LoVo (cell line): ENCODE data around the gene SLC11A1.

Source experiments
- DNase-seq: peaks from one replicate; pipeline ENCODE4 v3.0.0-alpha.2; 2016; ENCODE audit warnings: low spot score

The SLC11A1 gene

DNA sequence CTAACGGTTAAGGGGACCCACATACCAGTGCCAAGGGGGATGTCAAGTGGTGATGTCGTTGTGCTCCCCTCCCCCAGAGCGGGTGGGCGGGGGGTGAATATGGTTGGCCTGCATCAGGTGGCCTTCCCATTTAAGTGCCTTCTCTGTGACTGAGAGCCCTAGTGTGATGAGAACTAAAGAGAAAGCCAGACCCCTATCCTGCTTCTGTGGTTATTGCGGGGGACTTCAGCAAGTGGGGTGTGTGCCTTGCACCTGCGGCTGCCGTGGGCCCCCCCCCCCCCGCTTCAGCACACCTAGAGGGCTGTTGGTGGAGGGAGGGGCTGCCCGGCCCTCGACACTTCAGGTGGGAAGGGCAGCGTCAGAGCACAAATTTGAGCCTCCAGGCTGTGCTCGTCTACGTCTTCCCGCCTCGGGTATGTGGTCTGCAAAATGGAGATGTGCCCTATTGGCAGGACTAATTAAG lies 23.7 kb downstream of the SLC11A1 start:
- no peak for DNase-seq

DNA sequence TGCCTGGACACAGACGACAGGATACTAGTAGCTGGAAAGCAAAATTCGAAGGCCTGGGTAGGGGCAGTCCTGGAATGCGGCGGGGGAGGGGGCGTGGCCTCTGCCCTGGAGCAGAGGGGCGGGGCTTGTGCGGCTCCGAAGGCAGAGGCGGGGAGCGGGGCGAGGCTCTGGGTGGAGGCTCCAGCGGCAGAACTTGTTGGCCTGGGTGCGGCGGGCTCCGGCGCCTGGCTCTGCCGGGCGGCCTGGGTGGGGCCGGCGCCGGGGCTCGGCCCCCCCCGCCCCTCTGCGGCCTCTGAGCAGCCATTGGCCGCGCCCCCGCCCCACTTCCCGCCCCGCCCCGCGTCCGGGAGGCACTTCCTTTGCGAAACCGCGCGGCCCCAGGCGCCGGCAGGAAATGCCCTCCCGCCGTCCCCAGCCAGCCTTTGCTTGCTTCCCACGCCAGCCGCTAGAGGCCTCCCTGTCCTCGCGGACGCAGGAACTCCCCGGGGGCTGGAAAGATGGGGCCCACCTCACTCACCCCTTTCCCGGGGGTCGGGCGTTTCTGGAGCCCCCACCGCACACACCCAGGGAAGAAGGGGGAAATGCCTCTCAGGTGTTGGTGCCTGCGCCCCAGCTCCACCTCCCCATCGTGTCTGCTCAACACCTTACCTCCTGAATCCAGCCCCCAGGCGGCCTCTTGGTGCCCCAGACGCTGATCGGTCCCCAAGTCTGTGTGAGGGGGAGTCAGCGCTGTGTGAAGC lies 24.3 kb downstream of the SLC11A1 start:
- peak; percentile 96 for DNase-seq

DNA sequence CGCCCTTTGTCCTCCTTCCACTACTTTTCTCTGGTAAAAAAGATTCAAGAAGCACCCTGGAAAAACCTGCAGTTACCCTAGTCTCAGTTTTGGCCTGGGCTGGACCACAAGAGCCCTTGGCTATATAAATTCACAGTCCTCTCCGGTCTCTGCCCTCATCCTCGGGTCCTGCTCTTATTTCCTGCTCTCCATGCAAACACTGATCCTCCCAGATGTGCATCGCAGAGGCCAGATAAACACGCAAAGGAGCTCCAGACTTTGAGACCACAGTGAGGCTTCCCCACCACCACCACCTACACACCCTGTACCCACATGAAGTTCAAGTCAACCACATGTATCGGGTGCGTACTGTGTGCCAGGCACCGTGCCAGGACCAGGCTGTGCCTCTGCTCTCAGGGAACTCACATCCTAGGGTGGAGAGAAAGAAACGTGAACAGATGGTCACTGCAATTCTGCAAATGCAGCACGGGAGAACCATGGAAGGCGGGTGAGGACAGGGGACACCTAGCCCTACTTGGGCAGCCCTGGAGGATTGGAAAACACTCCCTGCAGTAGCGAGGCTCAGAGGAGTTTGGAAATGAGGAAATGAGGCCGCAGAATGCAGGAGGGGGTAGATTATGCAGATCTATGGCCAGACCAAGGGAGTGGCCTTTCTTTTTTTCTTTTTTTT lies 25.0 kb downstream of the SLC11A1 start:
- peak; percentile 54 for DNase-seq

DNA sequence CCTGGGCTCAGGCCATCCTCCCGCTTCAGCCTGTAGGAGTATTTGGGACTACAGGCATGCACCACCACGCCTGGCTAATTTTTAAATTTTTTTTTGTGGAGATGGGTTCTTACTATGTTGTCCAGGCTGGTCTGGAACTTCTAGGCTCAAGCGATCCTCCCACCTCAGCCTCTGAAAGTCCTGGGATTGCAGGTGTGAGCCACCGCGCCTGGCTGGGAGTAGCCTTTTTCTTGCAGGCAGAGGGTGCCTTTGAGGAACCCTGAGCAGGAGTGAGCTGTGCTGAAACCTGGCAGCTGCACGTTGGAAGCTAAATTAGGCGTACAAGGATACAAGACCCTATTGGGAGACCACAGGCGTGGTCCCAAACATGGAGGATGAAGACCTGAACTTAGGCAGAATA lies 25.6 kb downstream of the SLC11A1 start:
- DNase-seq: no peak

DNA sequence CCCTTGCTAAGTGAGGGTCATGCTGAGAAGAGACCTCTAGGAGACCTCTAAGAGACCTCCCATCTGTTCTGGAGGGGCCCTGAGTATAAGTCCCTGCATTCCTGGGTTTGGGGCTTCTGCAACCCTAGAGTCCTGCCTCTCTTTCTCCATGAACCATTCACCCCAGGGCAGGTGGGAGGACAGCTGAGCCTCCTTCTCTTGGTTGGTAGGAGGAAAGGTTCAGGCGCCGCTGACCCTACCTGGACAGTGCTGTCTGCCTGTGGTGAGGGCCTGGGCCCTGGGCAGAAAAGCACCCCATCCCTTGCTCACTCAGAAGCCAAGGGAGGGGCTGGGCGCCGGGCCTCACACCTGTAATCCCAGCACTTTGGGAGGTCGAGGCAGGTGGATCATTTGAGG lies 36.2 kb downstream of the SLC11A1 start:
- no peak for DNase-seq

DNA sequence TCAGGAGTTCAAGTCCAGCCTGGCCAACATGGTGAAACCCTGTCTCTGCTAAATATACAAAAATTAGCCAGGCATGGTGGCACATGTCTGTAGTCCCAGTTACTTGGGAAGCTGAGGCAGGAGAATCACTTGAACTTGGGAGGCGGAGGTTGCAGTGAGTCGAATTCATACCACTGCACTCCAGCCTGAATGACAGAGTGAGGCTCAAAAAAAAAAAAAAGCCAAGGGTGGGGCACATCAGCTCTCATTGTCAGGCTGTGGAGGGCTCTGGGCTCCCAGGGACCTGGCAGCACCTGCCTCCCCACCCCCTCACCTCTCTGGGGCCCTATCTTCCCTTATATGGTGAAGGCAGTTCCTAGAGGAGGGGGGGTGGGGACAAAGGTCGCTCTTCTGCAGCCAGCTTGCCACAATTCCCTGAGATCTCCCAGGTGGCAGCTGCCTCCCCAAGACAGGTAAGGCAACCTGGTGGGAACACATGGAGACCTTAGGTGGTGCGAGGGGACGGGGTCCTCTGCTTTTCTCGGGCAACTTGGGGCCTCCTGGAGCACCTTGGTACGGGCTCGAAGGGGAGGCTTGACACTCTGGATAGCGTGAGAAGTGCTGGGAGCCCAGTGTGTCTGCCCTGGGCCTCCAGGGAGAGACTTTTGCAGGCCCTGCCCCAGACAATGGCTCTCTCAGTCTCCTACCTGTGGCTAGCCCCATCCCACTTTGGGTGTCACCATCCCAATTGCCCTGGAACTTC lies 36.8 kb downstream of the SLC11A1 start, which contains the start of gene VIL1:
Gene VIL1 (plus strand): TSS at position 407 of the 742 bp plus-strand sequence. CDS start 4,656 bp downstream, outside the sequence.
- peak; percentile 80 for DNase-seq

DNA sequence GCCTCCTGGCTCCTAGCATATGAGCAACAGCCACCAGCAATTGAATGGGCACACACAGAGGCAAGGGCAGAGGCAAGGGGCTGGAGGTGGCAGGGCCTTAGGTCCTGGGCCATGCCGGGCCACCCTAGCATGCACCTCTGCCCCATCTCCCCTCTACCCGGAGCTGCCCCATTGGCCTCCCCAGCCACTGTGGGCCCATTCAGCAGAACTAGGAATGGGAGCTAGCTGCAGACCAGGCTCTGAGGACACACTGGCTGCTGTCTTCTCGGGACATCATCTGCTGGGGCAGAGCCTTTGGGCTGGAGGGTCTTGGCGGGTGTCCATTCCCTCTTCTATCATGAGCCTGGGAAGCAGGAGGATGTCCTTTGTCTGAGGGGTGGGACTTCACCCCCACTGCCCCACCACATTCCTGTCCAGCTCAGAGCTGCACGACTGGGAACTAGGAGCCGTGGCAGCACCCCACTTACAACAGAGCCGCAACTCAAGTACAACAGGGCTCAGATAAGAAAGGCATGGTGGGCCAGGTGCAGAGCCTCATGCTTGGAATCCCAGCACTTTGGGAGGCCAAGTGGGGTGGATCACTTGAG lies 37.6 kb downstream of the SLC11A1 start:
- no peak for DNase-seq

DNA sequence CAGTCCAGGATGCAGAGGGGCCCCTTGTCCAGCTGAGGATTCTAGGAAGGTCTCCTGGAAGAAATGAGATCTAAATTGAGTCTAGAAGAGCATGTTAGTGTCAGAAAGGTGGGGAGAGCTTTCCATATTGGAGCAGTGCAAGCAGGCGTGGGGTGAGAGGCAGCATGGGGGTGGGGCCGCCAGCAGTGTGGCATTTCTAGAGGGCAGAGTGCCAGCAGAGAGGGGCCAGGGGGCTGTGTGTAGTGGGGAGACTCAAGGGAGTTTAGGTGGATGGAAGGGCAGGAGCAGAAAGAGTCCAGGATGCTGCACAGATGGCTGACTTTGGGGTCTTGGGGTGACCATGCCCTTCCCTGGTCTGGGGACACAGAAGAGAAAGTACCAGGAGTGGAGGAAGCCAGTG lies 39.0 kb downstream of the SLC11A1 start:
- no peak for DNase-seq

DNA sequence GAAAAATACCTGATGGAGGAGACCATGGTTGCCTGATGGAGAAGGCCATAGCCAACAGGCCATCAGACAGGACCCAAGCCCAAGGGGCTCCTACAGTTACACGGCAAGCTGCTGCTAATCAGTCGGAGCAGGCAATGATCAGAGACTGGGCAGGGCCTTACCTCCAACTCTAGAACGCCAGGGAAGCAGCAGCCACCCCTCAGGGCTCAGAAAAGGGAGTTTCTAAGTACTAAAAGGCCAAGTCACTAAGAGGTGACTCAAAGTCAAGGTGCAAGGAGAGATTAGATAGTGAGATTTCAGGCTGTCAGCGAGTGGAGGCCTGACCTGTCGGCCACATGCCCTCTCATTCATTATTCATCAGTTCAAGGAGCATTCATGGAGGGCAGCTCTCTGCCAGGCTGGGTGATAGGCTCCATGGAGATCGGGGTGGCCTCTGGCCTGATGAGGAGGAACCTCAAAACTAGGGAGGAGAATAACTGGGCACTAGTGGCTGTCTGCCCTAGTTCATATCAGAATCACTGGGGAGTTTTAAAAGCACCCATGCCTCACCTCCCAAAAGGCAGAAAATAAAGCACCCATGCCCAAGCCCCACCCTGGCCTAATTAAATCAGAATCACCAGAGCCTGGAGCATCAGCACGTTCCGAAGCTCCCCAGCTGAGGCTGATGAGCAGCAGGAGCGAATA lies 40.5 kb downstream of the SLC11A1 start:
- DNase-seq: no peak

DNA sequence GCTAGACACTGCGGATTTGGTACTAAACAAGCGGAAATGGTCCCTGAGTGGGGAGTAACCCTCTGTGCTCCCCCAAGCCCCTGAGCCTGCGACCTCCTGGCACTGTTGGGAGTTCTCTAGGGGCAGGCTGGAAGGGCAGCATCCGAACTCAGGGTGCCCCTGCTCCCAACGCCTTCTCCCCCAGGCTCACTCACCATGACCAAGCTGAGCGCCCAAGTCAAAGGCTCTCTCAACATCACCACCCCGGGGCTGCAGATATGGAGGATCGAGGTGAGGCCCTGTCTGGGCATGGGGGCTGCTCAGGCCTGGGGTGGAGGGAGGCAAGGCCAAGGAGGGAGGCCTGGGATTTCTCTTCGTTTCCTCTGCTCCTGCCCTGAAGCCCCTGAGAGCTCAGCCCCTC lies 41.5 kb downstream of the SLC11A1 start:
- no peak for DNase-seq

DNA sequence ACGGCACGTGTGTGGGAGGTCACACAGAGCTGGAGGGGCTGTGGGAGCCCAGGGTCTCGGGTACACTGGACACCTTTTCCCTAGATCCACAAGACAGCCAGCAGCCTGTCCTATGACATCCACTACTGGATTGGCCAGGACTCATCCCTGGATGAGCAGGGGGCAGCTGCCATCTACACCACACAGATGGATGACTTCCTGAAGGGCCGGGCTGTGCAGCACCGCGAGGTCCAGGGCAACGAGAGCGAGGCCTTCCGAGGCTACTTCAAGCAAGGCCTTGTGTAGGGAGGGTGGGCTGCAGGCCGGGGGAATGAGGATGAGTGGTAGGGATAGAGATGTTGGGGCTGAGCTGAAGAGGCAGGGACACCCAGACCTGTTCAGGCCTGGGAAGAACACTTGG lies 43.5 kb downstream of the SLC11A1 start:
- no peak for DNase-seq

DNA sequence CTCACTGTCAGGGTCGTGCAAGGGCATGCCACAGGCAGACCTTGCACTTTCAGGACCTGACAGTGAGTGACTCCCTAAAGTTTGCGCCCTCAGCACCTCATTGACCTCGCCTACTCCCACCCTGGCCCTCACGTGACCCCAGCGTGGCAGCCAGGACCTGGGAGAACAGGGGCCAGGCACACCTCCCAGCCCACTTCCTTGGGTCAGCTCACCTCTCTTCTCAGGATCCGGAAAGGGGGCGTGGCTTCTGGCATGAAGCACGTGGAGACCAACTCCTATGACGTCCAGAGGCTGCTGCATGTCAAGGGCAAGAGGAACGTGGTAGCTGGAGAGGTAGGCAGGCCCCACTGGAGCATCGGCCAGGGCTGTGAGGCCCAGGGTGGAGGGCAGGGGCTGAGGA lies 45.7 kb downstream of the SLC11A1 start:
- no peak for DNase-seq

DNA sequence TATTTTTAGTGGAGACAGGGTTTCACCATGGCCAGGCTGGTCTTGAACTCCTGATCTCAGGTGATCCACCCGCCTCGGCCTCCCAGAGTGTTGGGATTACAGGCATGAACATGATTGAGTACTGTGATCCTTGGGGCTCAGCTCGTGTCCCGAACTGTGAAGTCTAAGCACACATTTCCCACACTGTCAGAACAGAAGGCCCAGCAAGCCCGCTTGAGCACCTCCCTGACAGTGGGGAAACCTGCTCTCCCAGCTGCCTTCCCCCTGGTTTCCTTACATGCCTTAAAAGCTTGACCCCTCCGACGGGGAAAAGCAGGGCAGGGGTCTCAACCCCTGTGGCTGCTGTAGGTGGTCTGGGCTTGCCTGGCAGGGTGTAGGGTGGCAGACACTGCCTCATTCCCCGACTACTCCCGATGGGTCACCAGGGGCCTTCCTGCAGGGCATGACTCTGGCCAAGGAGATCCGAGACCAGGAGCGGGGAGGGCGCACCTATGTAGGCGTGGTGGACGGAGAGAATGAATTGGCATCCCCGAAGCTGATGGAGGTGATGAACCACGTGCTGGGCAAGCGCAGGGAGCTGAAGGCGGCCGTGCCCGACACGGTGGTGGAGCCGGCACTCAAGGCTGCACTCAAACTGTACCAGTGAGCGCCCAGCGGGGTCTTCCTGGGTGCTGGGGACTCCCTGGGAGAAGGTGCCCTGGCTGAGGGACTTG lies 46.9 kb downstream of the SLC11A1 start:
- no peak for DNase-seq

DNA sequence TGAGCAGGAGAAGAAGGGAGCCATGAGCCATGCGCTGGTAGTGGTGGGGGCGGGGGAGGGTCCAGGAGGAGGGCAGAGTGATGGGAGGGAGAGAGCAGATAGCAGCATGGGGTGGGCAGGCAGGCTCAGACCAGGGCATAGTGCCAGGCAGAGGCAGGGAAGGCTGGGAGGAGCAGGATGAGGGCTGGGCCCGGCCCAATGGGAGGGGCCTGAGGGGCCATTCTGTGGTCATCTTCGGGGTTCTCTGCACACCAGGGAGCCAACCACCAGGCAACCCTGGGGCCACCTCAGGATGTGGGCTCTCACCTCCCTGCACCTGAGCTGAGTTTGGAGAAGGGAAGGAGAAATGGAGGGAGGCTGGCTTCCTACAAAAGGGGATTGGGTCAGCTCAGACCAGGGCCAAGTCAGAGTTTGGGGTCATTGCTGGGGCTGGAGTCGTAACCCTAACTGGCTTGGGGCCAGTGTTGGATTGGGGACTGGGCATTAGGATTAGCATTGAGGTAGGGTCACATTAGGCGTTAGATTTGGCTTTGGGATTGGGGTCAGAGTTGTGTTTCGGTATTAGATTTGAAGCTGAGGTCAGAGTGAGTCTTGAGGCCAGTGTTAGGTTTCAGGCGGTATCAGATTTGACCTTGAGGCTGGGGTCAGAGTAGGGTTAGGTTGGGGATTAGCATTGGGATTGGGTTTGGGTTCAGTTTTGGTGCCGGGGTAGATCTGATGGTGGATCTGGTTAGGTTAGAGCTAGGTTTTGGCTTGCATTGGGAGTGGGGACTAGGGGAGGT lies 48.0 kb downstream of the SLC11A1 start:
- DNase-seq: no peak

DNA sequence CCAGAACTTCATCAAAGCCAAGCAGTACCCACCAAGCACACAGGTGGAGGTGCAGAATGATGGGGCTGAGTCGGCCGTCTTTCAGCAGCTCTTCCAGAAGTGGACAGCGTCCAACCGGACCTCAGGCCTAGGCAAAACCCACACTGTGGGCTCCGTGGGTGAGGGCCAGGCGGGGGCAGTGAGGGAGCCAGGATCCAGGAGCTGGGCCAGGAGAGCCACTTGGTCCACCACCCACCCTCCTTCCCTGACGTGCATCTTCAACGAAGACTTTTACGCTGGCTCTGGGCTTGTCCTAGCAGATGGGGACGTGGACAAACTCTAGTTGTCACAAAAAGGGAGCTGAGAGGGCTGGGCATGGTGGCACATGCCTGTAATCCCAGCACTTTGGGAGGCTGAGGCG lies 48.6 kb downstream of the SLC11A1 start:
- no peak for DNase-seq

DNA sequence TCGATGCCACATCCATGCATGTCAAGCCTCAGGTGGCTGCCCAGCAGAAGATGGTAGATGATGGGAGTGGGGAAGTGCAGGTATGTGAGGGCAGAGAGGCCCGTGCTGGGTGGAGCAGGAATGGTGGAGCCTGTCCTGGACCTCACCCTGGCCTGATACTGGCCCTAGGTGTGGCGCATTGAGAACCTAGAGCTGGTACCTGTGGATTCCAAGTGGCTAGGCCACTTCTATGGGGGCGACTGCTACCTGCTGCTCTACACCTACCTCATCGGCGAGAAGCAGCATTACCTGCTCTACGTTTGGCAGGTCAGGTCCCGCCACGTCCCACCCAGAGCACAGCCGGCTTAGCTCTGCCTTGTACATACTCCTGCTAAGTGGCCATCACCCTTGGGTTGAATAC lies 49.8 kb downstream of the SLC11A1 start:
- no peak for DNase-seq

DNA sequence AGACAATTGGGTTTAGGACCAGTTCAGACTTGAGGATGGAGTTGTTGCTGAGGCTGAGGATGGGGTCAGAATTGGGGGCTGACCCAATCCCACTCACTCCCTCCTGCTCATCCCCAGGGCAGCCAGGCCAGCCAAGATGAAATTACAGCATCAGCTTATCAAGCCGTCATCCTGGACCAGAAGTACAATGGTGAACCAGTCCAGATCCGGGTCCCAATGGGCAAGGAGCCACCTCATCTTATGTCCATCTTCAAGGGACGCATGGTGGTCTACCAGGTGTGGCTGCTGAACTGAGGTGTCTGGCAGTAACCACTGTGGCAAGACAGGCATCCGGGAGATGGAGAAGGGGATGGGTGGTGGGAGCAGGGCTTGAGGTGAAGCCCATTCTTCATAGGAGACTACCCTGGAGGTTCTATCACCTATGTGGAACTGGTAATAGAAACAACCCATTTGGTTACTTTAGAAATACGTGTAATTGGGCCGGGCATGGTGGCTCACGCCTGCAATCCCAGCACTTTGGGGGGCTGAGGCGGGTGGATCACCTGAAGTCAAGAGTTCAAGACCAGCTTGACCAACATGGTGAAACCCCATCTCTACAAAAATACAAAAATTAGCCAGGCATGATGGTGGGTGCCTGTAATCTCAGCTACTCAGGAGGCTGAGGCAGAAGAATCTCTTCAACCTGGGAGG lies 50.7 kb downstream of the SLC11A1 start:
- DNase-seq: no peak

DNA sequence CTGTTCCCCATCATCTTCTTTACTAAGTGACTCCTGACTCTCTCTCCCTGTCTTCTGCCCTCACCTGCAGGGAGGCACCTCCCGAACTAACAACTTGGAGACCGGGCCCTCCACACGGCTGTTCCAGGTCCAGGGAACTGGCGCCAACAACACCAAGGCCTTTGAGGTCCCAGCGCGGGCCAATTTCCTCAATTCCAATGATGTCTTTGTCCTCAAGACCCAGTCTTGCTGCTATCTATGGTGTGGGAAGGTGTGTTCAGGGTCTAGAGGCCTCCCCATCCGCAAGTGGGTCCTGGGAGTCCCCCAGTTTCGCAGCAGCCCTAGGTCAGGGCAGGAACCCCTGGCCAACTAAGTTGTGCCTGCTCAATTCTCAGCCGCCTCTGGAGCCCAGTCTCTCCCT lies 52.4 kb downstream of the SLC11A1 start:
- no peak for DNase-seq

DNA sequence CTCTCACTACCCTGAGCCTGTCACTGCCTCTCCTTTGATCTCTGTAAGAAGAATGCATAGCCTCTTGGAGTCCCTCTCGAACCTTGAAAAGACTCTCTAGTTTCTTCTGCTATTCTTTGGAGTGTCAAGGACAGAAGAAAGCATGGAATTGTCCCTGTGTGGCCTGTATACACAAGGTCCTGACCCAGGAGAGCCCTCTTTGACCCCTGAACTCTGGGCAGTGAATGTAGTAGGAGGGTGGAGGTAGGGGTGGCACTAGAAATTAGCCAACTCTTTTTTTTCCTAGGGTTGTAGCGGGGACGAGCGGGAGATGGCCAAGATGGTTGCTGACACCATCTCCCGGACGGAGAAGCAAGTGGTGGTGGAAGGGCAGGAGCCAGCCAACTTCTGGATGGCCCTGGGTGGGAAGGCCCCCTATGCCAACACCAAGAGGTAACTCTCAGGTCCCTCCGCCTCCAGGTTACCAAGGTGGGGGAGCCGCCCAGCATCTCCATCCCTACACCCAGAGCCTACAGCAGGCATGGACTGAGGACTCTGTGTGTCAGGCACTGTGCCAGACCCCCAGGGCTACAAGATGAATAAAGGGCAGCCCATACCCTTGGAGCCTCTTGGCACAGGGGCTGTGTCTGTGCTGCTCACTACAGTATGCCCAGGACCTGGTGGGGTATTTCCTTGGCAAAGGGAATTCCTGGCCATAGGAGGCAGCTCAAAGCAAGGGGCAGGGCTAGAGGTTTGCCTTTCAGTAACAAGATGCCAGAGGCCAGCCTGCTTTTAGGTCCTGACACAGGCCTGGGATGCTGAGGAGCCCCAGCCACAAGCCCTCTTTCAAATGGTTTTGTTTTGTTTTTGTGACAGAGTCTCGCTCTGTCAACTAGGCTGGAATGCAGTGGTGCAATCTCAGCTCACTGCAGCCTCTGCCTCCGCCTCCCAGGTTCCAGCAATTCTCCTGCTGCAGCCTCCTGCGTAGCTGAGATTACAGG lies 53.2 kb downstream of the SLC11A1 start:
- DNase-seq: no peak
